Measurements from ENCODE around the gene EXD3. TPM values are rescaled to one million over a fixed set of nuclear protein-coding genes. Genes with fewer than 3 reads are reported as not detected.

The EXD3 gene
- total RNA-seq, 1 donor from 2014 or later, result 12.6 TPM

DNA sequence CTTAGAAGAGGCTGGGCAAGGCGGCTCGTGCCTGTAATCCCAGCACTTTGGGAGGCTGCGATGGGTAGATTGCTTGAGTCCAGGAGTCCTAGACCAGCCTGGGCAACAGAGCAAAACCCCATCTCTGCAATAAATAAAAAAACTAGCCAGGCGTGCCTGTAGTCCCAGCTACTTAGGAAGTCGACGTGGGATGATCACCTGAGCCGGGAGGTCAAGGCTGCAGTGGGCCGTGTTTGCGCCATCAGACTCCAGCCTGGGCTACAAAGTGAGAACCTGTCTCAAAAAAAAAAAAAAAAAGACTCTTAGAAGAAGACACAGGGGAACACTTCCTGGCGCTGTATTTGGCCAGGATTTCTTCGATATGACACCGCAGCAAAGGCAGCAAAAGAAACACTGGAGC, 97.2 kb downstream of the EXD3 start:
- no peak for FAIRE-seq

DNA sequence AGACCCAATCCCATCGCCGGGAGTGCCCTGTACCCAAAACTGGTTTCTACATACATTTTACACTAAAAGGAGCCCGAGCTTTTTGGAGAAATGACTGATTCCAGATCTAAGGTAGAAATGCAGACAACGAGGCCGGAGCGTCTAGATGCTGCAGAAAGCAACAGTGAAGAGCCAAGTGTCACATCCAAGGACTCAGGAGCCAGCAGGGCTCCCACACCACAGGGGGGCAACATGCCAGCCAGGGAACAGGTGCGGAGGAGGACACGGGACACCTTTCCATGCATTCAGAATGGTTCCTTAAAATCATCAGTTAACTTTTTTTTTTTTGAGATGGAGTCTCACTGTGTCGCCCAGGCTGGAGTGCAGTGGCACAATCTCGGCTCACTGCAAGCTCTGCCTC, 97.8 kb downstream of the EXD3 start:
- FAIRE-seq, result no peak

More for the DNA sequence above, 97.2 kb downstream of the EXD3 start:
- no peak for DNase-seq (ENCODE audit: low spot score in 2 of 2)

DNA sequence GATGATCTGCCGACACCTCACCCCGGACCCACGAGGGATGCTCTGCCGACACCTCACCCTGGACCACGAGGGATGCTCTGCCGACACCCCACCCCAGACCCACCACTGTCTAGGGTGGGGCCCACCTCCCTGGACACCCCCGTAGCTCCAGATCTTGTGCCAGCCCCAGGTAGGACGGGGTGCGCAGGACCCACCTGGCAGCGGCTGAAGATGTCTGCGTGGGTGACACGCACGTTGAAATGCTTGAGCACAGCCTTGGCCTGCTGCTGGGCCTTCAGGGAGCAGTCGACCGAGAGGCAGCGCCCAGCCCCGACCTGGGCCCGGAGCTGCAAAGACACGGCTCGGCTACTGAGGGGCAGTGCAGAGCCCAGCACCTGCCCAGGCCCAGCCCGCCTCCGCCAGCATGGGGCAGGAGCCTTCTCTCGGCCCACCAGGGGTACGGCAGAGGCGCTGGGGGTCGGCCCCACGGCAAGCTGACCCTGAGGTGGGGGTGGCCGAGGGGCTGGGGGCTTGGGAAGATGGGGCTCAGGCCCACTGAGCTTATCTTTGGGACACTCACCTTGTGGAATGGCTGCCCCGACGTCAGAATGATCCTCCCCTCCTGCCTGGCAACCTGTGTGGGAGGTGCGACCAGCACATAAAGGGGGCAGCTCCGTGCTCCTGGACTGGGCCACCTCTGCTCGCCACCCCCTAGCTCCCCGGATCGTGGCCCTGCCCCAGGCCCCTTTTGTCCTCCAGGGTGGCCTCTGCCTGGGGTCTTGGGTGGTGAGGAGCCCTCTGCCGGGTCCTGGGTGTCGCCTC, 99.2 kb downstream of the EXD3 start:
- FAIRE-seq (no peak), DNase-seq (ENCODE audit: low spot score in 2 of 2) (no peak)

More for the DNA sequence above, 97.8 kb downstream of the EXD3 start:
- no peak for DNase-seq (ENCODE audit: low spot score in 2 of 2)

DNA sequence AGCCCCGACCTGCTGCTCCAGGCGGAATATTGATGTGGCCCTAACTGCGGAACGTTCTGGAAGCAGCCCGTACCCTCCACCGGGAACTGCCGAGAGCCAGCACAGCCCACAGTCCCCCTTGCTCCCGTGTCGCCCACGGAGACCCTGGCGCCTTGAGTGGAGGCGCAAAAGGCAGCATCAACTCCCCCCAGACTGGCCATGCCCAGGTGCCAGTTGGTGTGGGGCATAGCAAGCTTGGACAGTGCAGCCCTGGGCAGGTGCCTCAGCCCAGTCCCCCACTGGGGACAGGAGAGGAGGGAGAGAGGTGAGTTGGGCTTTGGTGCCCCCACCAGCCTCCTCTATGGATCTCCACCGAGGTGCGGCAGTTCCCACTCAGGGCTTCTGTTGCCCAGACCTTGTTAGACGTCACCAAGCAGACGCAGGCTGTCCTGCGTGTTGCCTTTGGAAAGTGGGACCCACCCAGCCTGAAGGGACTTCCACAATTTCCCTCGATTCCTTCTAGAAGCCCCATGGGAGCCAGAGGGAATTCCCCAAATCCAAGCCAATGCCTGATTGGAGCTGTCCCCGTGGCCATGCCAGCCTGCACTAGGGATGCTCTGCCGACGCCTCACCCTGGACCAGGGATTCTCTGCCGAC, 101.1 kb downstream of the EXD3 start:
- DNase-seq (ENCODE audit: low spot score in 2 of 2) (no peak), FAIRE-seq (no peak)

DNA sequence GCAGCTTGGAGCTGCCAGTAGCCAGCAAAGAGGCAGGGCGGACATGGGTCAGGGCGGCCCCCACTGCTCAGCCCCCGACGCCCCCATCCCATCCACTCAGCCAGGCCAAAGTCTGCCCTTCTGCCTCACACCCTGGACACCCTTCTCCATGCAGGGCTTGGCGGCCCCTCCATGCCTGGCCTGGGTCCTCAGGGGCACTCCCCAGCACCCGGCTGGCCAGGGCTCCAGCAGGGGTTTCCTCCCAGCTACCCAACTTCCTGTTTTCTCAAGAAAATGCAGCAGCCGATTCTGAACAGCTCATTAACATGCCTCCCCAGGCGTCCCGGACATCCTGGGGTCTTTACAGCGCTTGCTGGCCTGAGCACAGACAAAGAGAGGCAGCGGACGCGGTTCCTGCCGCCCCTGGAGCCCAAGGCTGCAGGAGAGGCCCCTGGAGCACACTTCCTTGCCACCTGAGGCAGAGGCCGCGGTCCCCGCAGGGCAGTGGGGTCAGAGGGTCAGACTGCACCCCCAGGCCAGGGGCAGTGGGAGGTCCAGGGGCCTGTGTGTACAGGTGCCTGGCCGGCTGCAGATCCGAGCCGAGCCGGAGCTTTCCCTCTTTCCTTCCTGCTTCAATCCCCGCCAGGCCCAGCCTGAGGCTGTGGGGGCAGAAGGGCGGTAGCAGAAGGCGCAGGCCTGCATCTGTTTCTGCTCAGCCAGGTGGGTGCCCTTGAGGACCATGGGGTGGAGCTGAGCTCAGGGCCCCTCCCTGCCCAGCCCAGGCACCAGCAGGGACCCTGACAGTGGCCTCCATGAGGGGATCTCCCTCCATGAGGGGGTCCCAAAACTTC, 102.2 kb downstream of the EXD3 start:
- DNase-seq (ENCODE audit: low spot score in 2 of 2) (peak in 1 of 2 donors; percentile 49), FAIRE-seq (no peak)

DNA sequence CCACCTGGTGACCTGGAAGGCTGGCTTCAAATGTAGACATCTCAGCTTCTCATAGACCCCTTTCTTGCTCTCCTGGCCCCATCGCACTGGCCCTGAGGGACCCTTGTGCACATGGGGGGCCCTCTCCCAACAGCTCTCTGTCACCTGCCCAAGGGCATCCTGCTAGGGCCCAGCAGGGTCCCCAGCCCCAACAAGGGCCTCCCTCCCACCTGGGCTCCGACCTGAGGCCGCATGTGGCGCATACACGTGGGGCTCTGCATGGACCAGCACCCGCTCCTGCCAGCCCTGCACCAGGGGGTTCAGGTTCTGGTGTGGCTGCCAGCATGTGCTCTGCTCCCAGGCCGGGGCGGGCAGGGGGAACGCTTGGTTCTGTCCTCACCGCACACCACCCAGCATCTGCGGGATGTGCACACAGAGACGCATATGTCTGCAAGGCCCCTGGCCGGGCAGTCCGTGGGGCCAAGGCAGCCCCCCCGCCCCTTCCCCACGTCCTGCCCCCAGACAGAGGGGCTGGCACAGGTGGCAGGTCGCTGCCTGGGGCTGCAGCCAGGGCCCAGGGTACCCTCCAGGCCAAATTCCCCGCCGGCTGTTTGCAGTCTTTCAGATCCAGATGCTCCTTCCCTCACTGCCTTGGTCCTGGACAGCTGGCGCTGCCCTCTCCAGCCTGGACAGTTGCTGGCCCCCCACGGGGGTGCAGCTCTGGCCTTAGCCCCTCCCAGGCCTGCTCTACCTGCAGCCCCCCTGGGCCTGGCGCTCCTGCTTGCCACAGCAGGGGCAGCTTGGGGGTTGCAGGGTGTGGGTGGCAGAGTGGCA, 103.0 kb downstream of the EXD3 start:
- no peak for DNase-seq (ENCODE audit: low spot score in 2 of 2)
- FAIRE-seq, result no peak

DNA sequence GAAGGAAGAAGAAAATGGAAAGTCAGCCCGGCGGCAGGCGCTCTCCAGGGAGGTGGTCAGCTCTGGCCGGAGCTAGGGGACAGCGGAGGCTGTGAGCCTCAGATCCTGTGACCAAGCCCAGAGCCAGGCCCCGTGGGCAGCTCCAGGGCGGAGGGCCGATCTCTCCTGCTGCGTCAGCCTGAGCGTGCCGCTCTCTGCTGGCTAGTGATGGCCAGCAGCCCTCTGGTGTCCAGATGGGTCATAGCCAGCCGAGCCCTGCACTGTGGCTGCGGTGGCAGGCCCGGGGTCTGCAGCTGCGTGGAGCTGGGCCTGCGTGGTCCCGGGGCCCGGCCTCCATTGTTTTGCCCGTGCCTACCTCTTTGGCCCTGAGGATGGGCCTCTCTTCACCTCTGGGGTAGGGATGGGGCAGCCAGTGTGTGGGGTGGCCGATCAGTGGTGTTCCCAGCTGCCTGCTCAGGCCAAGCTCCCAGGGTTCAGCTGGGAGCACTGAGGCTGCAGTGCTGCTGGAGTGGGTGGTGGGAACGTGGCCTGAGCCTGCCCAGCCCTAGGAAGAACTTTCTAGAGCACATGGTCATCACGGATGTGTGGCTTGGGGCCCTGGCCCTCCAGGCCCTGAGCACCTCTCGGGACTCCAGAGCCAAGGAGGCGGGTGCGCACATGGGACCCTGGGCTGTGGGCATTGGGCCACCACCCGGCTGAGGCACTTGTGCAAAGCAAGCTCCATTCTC, 103.8 kb downstream of the EXD3 start:
- no peak for FAIRE-seq
- peak; percentile 69 to 88 for DNase-seq (ENCODE audit: low spot score in 2 of 2)

DNA sequence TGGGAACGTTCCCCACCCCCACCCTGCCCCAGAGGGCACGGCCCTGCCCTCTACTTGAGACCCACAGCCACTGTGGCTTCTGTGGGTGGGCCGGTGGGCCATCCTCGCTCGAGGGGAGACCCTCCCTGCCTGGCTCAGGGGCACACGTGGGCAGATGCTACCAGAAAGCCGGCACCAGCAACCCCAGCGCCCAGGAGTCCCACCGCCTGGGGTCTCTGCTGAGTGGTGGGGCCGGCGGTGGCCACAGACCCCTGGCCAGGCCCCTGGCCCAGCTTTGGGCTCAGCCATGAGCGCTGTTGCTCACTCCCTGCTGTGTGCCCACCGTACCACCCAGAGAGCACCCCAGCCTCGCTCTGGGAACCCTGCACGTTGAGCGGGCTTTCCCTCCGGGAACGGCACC, 104.4 kb downstream of the EXD3 start:
- no peak for DNase-seq (ENCODE audit: low spot score in 2 of 2)
- FAIRE-seq, result no peak

DNA sequence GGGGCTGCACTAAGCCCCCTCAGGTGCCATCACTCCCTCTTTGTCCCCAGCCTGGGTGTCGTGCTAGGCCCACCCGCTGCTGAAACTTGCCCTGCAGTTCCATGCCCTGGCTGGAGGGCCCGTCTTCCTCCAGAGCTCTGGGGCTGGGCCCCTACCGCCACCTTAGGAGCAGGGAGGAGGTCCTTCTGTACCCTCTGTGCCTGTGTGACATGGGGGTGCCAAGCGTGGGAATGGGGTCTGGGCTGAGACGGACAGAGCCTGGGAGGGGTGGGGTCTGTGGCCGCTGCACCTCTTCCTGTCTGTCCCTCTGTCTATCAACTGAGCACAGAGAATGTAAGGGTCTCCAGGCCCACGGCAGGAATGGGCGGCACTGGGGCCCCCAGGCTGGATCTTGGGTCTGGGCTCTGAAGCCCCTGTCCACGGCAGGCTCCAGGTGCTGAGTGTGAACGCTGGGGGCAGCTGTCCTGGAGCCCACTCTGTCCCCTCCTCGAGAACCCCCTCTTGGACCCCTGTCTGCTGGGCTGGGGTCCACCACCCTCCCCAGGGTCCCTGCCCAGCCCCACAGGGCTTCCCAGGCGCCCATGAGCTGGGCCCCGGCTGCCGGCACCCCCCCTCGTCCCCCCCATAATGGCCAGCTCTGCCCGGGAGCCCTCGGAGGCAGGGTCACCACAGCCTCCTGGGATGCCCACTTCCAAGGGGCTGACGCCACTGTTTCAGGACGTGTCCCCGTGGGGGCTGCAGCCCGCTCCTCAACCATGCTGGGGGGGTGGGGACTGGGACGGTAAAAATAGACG, 105.0 kb downstream of the EXD3 start:
- DNase-seq (ENCODE audit: low spot score in 2 of 2) (peak in 1 of 2 donors; percentile 28), FAIRE-seq (no peak)

DNA sequence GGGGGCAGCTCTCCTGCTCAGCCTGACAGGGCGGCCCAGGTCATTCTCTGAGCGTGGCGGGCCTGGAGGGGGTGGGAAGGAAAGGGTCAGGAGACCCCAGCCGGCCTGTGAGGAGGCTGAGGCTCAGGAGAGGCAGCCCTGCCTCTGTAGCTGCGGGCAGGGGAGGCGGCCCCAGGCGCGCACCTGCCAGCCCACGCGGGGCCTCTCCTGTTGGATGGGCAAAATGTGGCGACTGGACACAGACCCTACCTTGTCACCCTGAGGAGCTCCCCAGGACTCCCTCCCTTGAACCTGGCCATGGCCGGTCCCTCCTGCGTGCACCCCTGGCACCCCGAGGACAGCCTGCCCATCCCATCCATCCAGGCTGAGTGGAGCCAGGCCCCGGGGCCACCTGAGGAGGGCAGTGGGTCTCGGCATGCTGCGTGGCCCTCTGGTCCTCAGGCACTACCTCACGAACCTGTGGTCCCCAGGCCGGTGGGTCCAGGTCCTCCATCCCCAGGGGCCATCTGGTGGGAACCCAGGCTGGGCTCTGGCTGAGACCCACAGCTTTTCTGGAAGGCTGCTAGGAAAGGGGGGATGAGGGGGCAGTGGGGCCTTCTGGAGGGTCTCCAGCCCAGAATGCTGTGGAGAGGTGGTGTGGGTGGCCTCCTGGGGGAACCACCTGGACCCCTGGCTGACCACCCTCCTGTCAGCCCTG, 105.8 kb downstream of the EXD3 start:
- peak in 1 of 2 donors; percentile 42 for DNase-seq (ENCODE audit: low spot score in 2 of 2)
- no peak for FAIRE-seq

DNA sequence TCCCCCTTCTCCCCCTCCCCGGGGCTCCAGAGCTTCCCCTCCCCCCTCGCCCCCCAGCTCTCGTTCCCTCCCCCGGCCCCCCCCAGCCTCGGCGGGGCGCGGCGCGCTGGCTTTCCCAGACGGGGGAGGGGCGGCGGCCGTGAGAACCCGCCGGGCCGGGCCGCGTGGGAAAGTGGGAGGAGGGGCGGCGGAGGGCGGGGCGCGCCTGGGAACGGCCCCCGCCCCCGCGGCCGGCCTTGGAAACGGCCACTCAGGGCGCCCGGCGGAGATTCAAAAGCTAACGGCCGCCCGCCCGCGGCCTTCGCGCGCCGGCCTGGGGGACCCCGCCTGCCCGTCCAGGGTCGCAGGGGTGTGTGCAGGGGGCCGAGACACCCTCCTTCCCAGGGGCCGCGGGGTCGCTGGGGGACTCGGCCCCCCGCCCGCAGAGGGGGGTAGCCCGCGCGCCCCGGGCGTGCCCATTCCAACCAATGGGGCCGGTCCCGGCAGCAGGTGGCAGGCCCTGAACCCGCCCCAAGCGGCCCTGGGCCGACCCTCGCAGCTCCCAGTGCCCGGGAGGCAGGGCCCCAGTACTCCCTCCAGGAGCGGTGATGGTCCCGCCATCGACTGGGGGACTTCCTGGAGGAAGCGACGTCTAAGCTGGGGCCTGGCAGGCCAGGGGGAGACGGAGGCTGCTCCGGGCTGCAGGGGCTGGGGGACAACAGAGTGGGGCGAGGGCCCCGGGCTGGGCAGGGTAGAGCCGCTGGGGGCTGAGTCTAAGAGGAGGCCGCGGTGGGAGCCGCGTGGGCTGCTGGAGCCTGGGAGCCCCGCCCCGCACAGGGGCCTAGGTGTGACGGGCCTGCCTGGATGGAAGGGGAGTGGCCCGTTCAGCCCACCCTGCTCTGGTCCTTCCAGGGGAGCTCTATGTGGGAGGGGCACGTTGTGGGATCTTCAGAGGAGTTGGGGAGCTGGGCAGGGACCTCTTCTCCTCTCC, 106.7 kb downstream of the EXD3 start:
- DNase-seq (ENCODE audit: low spot score in 2 of 2) (peak; percentile 77 to 90), FAIRE-seq (no peak)

DNA sequence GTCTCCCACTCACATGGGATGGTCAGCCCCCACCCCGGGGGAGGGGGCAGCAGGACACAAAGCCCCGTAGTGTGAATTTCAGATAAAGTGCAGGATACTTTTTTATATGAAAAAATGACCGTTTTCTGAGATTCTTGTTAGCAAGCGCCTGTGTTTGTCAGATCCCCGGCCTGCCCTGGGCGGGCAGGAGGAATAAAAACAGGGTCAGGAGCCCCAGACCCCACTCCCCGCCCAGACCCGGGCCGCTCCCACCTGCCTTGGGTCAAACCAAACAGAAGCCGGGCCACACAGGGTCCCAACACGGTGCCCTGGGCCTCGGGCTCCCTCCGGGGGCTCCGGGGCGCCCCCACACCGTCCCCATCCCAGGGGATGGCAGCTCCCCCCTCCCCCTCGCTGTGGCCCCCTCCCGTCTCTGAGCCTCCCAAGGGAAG, 107.4 kb downstream of the EXD3 start:
- DNase-seq (ENCODE audit: low spot score in 2 of 2) (peak in 1 of 2 donors; percentile 46), FAIRE-seq (no peak)

DNA sequence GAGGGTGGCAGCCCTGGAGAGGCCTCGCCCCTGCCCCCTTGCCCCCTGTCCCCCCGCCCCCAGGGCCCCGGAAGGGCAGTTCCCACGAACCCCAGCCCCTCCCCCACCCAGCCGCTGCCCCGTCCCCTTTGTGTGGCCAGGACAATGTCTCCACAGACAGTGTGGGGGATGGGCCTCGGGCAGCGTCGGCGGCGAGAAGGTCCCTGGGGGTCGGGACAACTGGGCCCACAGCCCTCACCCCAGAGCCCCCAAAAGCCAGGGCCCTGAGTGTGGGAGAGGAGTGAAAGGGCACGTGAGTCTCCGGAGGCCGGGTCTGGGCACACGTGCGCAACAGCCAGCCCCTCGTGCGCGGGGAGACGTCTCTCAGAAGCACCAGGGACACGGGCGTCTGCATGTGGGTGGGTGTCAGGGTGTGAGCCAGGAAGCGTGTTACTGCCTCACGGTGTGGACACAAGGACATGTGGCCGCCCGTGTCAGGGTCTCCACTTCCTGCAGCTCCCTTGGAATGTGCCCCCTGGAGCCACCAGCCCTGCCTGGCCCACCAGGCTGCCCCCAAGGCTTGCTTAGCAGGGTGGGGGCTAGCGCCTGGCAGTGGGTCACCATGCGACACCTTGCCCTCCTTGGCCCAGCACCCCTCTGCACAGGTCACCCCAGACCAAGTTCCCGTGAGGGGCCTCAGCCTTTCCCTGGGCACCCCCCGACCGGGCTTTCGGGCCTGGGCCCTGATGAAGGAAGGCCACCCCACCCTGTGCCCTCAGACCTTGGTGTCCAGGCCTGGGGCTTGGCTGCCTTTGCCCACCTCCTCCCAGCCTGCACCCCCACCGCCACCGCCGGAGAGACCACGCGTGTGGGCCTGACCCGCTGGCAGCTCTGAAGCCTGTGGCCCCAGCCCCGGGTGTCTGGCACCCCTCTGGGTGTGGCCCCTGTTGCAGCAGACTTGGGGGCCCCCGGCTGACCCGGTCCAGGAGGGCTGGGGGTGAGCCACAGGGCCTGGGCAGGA, 108.1 kb downstream of the EXD3 start:
- FAIRE-seq (no peak), DNase-seq (ENCODE audit: low spot score in 2 of 2) (peak; percentile 48 to 58)

DNA sequence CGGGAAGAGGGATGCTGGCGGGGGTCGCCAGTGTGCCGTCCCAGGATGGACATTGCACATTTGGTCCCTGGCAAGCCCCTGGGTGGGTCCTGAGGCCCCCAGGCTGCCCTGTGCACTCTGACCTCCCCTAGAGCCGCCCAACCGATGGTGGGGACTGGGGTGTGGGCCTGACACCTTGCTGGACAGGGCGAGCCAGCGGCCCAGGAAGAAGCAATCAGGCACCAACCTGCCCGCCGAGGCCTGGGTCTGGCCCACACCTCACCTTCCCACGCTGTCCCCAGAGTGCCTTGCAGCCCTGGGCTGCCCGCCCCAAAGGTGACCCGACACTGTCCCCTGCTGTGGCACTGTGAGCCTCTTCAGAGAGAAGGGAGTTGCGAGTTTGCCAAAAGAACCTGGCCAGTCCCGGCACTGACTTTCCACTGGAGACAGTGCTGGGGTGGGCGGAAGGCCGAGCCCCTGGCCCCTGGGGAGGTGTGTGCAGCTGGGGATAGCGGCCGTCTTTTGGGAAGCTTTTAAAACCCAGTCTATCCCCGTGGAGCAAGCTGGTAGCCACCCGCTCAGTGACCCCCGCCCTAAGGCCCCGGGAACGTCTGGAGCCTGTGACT, 108.9 kb downstream of the EXD3 start:
- FAIRE-seq, result no peak
- peak in 1 of 2 donors; percentile 33 for DNase-seq (ENCODE audit: low spot score in 2 of 2)

DNA sequence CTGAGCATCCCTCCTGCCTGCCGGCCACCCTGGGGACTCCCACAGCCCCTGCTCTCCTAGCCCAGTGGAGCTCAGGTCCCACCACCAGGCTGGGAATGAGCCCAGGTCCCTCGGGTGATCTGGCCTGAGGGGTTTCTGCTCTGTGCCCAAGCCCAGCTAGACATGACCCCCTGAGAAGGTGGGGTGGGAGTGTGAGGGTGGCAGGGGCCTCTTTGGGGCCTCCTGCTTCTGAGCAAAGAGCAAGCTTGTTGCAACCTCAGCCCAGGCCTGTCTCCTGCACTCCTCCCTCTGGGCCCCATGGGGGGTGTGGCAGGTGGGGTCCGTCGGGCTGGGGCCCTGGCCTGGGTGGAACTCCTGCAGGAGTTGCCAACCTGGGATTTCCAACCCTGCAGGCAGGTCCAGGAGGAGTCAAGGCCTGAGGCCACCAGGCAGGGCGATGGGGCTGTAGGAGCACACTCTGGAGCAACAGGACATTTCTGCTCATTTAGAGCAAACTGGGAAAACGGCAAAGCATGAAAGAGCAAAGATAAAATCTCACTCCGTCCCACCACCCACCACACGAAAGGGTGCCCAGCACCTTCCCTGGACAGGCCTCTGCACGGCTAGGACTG, 109.5 kb downstream of the EXD3 start:
- no peak for FAIRE-seq
- peak in 1 of 2 donors; percentile 27 for DNase-seq (ENCODE audit: low spot score in 2 of 2)
